Mesendoderm (in vitro differentiated cells): ENCODE results near the gene SGPL1.

Source experiments
- DNase-seq: peaks from one replicate; pipeline ENCODE4 v3.0.0; 2013
- H2AK5ac ChIP-seq: 2 replicates; pipeline ENCODE4 v1.6.1; 2013; ENCODE audit warnings: low read length, inconsistent platforms
- H2BK120ac ChIP-seq: 2 replicates; pipeline ENCODE4 v1.6.1; 2013; ENCODE audit warnings: low read depth, mild to moderate bottlenecking, low read length, moderate library complexity, mixed read lengths
- H2BK15ac ChIP-seq: replicated peaks from 2 replicates; pipeline ENCODE4 v1.6.1; 2013; ENCODE audit warnings: low read depth, mild to moderate bottlenecking, moderate library complexity
- H2BK5ac ChIP-seq: 2 replicates; pipeline ENCODE4 v1.6.1; 2013; ENCODE audit warnings: low read length, inconsistent platforms
- H3K18ac ChIP-seq: 2 replicates; pipeline ENCODE4 v1.6.1; 2013; ENCODE audit warnings: mild to moderate bottlenecking, low read length, mixed read lengths
- H3K23ac ChIP-seq: one replicate; pipeline ENCODE4 v1.6.1; 2013; ENCODE audit warnings: low read length
- H3K27ac ChIP-seq: 2 replicates; pipeline ENCODE4 v1.5.1; 2013; ENCODE audit warnings: low read depth, mild to moderate bottlenecking, inconsistent platforms, low read length, moderate library complexity
- H3K27me3 ChIP-seq: 2 replicates; pipeline ENCODE4 v1.6.1; 2013; ENCODE audit warnings: low read length, control low read depth, mild to moderate bottlenecking, inconsistent platforms; ENCODE audit not compliant: insufficient read depth, poor library complexity
- H3K36me3 ChIP-seq: 2 replicates; pipeline ENCODE4 v1.6.1; 2013; ENCODE audit warnings: low read length, inconsistent platforms; ENCODE audit not compliant: control insufficient read depth, insufficient read depth
- H3K4ac ChIP-seq: one replicate; pipeline ENCODE4 v1.6.1; 2013; ENCODE audit warnings: low read depth, mild to moderate bottlenecking, low read length, moderate library complexity
- H3K4me1 ChIP-seq: 2 replicates; pipeline ENCODE4 v1.6.1; 2013; ENCODE audit warnings: low read depth, low read length, inconsistent platforms; ENCODE audit not compliant: control insufficient read depth
- H3K4me2 ChIP-seq: 2 replicates; pipeline ENCODE4 v1.6.1; 2013; ENCODE audit warnings: low read length
- H3K4me3 ChIP-seq: 2 replicates; pipeline ENCODE4 v1.5.1; 2013; ENCODE audit warnings: mild to moderate bottlenecking, low read length
- H3K56ac ChIP-seq: one replicate; pipeline ENCODE4 v1.6.1; 2013; ENCODE audit warnings: low read length
- H3K79me1 ChIP-seq: 2 replicates; pipeline ENCODE4 v1.6.1; 2013; ENCODE audit warnings: low read length, inconsistent platforms
- H3K79me2 ChIP-seq: 2 replicates; pipeline ENCODE4 v1.6.1; 2013; ENCODE audit warnings: mild to moderate bottlenecking, low read length; ENCODE audit not compliant: control insufficient read depth, insufficient read depth
- H3K9ac ChIP-seq: 2 replicates; pipeline ENCODE4 v1.6.1; 2013; ENCODE audit warnings: low read length, inconsistent platforms
- H4K5ac ChIP-seq: one replicate; pipeline ENCODE4 v1.6.1; 2013; ENCODE audit warnings: low read length
- H4K8ac ChIP-seq: one replicate; pipeline ENCODE4 v1.6.1; 2013; ENCODE audit warnings: low read depth, mild to moderate bottlenecking, control low read depth, low read length, moderate library complexity
- WGBS: extraction: QIAGEN DNeasy Blood & Tissue Kit; methylation state at CpG from one replicate; pipeline ENCODE4 v1.1.7; 2013; ENCODE audit warnings: low lambda C conversion rate, missing lambda C conversion rate; ENCODE audit not compliant: insufficient coverage; ENCODE audit errors: extremely low coverage; 5-methylcytosine and 5-hydroxymethylcytosine counted together

SGPL1 gene

GRCh38 chr10:70820976-70821750 lies 5.4 kb downstream of the SGPL1 start:
- no peak overlapping the region for H3K56ac ChIP-seq
- H2BK120ac ChIP-seq, result no peak overlapping the region
- H3K9ac ChIP-seq, result no peak overlapping the region
- H4K8ac ChIP-seq, result no peak overlapping the region
- H2BK5ac ChIP-seq, result no peak overlapping the region
- peaks cover 5% of the 10 kb centered on the region for H3K36me3 ChIP-seq
- DNase-seq, result peak; percentile 24
- H3K27me3 ChIP-seq, result no peaks in the 10 kb centered on the region
- H4K5ac ChIP-seq, result no peak overlapping the region
- peaks cover 47% of the 10 kb centered on the region for H3K79me2 ChIP-seq
- H3K4me3 ChIP-seq, result no peak overlapping the region
- peaks cover 22% of the 10 kb centered on the region for H3K79me1 ChIP-seq
- H2BK15ac ChIP-seq, result no peak overlapping the region
- H3K4me1 ChIP-seq, result no peaks in the 10 kb centered on the region
- H2AK5ac ChIP-seq, result no peak overlapping the region
- H3K4ac ChIP-seq, result no peak overlapping the region
- no peak overlapping the region for H3K27ac ChIP-seq
- H3K4me2 ChIP-seq, result no peak overlapping the region
- H3K18ac ChIP-seq, result no peak overlapping the region
- no CpG with 5 or more reads among the region's 4 CpGs for WGBS
- no peak overlapping the region for H3K23ac ChIP-seq

GRCh38 chr10:70822076-70822820 lies 6.5 kb downstream of the SGPL1 start:
- peaks cover 6% of the 10 kb centered on the region for H3K36me3 ChIP-seq
- no peak overlapping the region for H2BK5ac ChIP-seq
- H3K27ac ChIP-seq, result no peak overlapping the region
- H3K79me1 ChIP-seq, result peaks cover 23% of the 10 kb centered on the region
- H4K8ac ChIP-seq, result no peak overlapping the region
- H3K18ac ChIP-seq, result no peak overlapping the region
- H2BK120ac ChIP-seq, result no peak overlapping the region
- no peak overlapping the region for H3K4ac ChIP-seq
- peaks cover 44% of the 10 kb centered on the region for H3K79me2 ChIP-seq
- H2BK15ac ChIP-seq, result no peak overlapping the region
- no peak overlapping the region for H3K4me3 ChIP-seq
- no peak overlapping the region for H3K23ac ChIP-seq
- H3K4me2 ChIP-seq, result no peak overlapping the region
- WGBS, result no CpG with 5 or more reads among the region's 2 CpGs
- no peaks in the 10 kb centered on the region for H3K27me3 ChIP-seq
- H4K5ac ChIP-seq, result no peak overlapping the region
- no peak overlapping the region for H2AK5ac ChIP-seq
- H3K4me1 ChIP-seq, result no peaks in the 10 kb centered on the region
- H3K56ac ChIP-seq, result no peak overlapping the region
- no peak for DNase-seq
- H3K9ac ChIP-seq, result no peak overlapping the region

GRCh38 chr10:70827086-70827757 lies 11.5 kb downstream of the SGPL1 start:
- no peaks in the 10 kb centered on the region for H3K4me1 ChIP-seq
- H3K56ac ChIP-seq, result no peak overlapping the region
- H3K36me3 ChIP-seq, result peaks cover 4% of the 10 kb centered on the region

GRCh38 chr10:70828923-70829322 lies 13.2 kb downstream of the SGPL1 start:
- Histone ChIP-seq H3K4me2 (no peak overlapping the region), H3K27ac (no peak overlapping the region), H3K79me2 (peaks cover 25% of the 10 kb centered on the region), H2BK120ac (no peak overlapping the region), H3K79me1 (peaks cover 16% of the 10 kb centered on the region), H3K4ac (no peak overlapping the region), H2BK15ac (no peak overlapping the region), H3K18ac (no peak overlapping the region), H3K4me3 (no peak overlapping the region), H3K23ac (no peak overlapping the region), H3K56ac (no peak overlapping the region), H3K9ac (no peak overlapping the region), H2AK5ac (no peak overlapping the region), H4K5ac (no peak overlapping the region), H3K4me1 (no peaks in the 10 kb centered on the region), H3K36me3 (peaks cover 1% of the 10 kb centered on the region), H4K8ac (no peak overlapping the region), H2BK5ac (no peak overlapping the region), H3K27me3 (no peaks in the 10 kb centered on the region)
- DNase-seq, result no peak
- no CpG with 5 or more reads among the region's 4 CpGs for WGBS

More at GRCh38 chr10:70827086-70827757, 11.5 kb downstream of the SGPL1 start:
- whole genome bisulfite sequencing, result no CpG with 5 or more reads among the region's 2 CpGs
- Histone ChIP-seq H3K18ac (no peak overlapping the region), H2BK120ac (no peak overlapping the region), H3K79me2 (peaks cover 17% of the 10 kb centered on the region), H3K79me1 (peaks cover 14% of the 10 kb centered on the region), H3K23ac (no peak overlapping the region), H3K4ac (no peak overlapping the region), H3K9ac (no peak overlapping the region), H3K27me3 (no peaks in the 10 kb centered on the region), H4K5ac (no peak overlapping the region), H3K4me2 (no peak overlapping the region), H3K27ac (no peak overlapping the region), H2AK5ac (no peak overlapping the region), H3K4me3 (no peak overlapping the region), H4K8ac (no peak overlapping the region), H2BK5ac (no peak overlapping the region), H2BK15ac (no peak overlapping the region)
- DNase-seq, result no peak

GRCh38 chr10:70829543-70829942 lies 13.8 kb downstream of the SGPL1 start:
- no peak overlapping the region for H4K5ac ChIP-seq
- H3K18ac ChIP-seq, result no peak overlapping the region
- H3K56ac ChIP-seq, result no peak overlapping the region
- peaks cover 1% of the 10 kb centered on the region for H3K36me3 ChIP-seq
- H2BK15ac ChIP-seq, result no peak overlapping the region
- H2AK5ac ChIP-seq, result no peak overlapping the region
- H3K79me1 ChIP-seq, result peaks cover 20% of the 10 kb centered on the region
- H2BK120ac ChIP-seq, result no peak overlapping the region
- no peak overlapping the region for H4K8ac ChIP-seq
- H3K4ac ChIP-seq, result no peak overlapping the region
- no peak overlapping the region for H3K4me2 ChIP-seq
- H3K79me2 ChIP-seq, result peaks cover 29% of the 10 kb centered on the region
- no CpG with 5 or more reads among the region's 5 CpGs for WGBS
- no peak overlapping the region for H3K4me3 ChIP-seq
- no peaks in the 10 kb centered on the region for H3K4me1 ChIP-seq
- H2BK5ac ChIP-seq, result no peak overlapping the region
- H3K27me3 ChIP-seq, result no peaks in the 10 kb centered on the region
- no peak for DNase-seq
- H3K9ac ChIP-seq, result no peak overlapping the region
- no peak overlapping the region for H3K23ac ChIP-seq
- no peak overlapping the region for H3K27ac ChIP-seq
